ENCODE measurements around the gene RIOX2. TPM values are rescaled to one million over a fixed set of nuclear protein-coding genes. Genes with fewer than 3 reads are reported as not detected.
A peak's percentile ranks its signal among the peaks of the same experiment; 100 is the strongest.
"Not testable (repeated sequence)": the region's sequence is repeated elsewhere in the genome, so short reads cannot be mapped to it uniquely, and the experiment has no call there.

RIOX2 gene
- total RNA-seq, 2 donors from 2014 or later, result 22.0 to 50.2 TPM

DNA sequence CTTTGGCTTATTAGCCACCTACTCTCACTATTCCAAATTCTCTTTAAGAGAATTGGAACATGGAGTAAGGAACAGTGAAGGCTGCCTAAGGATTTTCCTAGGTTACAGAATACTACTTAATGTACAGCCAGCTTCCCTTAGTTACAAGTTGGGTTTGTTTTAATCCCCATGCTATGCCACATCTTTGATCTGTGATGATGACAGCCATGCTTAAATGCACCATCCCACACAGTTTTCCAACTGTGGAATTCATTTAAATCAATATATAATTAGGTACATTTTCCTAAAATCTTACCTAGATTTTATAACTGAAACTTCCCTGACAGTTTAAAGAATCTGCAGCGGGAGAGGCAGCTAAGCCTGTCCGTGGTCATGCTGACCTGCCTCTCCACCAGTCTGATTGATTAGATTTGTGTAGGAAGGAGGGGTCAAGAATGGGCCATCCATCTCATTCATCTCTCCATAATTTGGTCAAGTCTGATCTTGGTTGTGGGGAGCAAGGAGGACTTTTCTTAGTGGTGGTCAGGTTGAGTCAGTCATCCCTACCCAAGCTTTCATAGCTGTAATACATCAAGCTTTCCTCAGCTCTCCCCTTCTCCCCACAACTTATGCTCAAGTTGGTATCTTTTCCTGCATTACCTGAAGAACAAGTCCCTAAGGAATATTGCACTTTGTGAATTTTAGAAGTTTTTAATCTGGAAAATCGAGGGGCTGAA lies 37.1 kb downstream of the RIOX2 start:
- H3K4me3 Mint-ChIP-seq, result no peak overlapping the region
- DNase-seq (ENCODE audit: low spot score), result no peak
- no peaks in the 10 kb centered on the region for H3K9me3 Mint-ChIP-seq
- no peak for ATAC-seq
- H3K27me3 Mint-ChIP-seq, result peaks cover 9% of the 10 kb centered on the region in 2 donors
- no peaks in the 10 kb centered on the region for H3K4me1 Mint-ChIP-seq (ENCODE audit: low read depth in 2 of 2)
- H3K36me3 Mint-ChIP-seq, result no peaks in the 10 kb centered on the region
- no peak overlapping the region for H3K27ac Mint-ChIP-seq

DNA sequence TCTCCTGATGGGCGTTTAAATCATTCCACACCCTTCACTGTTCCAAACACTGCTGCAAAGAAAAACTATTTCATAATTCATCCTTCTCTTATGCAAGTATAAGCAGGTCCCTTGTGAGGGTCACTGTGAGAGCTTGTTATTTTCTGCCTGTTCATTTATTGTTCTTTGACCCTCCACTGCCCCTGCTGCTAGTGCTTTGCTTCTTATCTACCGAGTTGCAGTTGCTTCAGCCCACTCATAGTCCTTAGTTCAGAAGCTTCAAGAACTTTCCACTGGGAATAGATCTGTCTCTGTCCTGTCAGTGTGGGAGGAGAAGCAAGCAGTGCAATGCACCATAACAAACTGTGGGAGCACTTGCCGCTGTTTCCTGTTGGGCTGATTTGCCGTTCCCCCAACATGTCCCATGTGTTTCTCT lies 39.8 kb downstream of the RIOX2 start:
- DNase-seq (ENCODE audit: low spot score) (no peak), ATAC-seq (no peak)
- Mint-ChIP-seq H3K27ac (no peak overlapping the region), H3K9me3 (no peaks in the 10 kb centered on the region), H3K36me3 (no peaks in the 10 kb centered on the region), H3K4me3 (no peak overlapping the region), H3K27me3 (peaks cover 9 to 11% of the 10 kb centered on the region in 2 donors), H3K4me1 (ENCODE audit: low read depth in 2 of 2) (no peaks in the 10 kb centered on the region)

GRCh38 chr3:97931218-97931617 lies 41.0 kb downstream of the RIOX2 start:
- H3K9me3 Mint-ChIP-seq, result no peaks in the 10 kb centered on the region
- no peak for ATAC-seq
- H3K36me3 Mint-ChIP-seq, result no peaks in the 10 kb centered on the region
- no peaks in the 10 kb centered on the region for H3K4me1 Mint-ChIP-seq (ENCODE audit: low read depth in 2 of 2)
- no peak overlapping the region for H3K27ac Mint-ChIP-seq
- H3K4me3 Mint-ChIP-seq, result no peak overlapping the region
- no peak for DNase-seq (ENCODE audit: low spot score)
- peaks cover 9 to 11% of the 10 kb centered on the region in 2 donors for H3K27me3 Mint-ChIP-seq

GRCh38 chr3:97930018-97930417 lies 42.2 kb downstream of the RIOX2 start:
- Mint-ChIP-seq H3K9me3 (no peaks in the 10 kb centered on the region), H3K36me3 (no peaks in the 10 kb centered on the region), H3K27me3 (peaks cover 9 to 11% of the 10 kb centered on the region in 2 donors), H3K4me1 (ENCODE audit: low read depth in 2 of 2) (no peaks in the 10 kb centered on the region), H3K4me3 (no peak overlapping the region), H3K27ac (no peak overlapping the region)
- DNase-seq (ENCODE audit: low spot score) (no peak), ATAC-seq (no peak)

- no peak for ATAC-seq
- Mint-ChIP-seq H3K4me1 (ENCODE audit: low read depth in 2 of 2) (no peaks in the 10 kb centered on the region), H3K9me3 (no peaks in the 10 kb centered on the region), H3K4me3 (no peak overlapping the region), H3K27me3 (peaks cover 9 to 11% of the 10 kb centered on the region in 2 donors), H3K36me3 (no peaks in the 10 kb centered on the region), H3K27ac (no peak overlapping the region)
- no peak for DNase-seq (ENCODE audit: low spot score)
Observed at GRCh38 chr3:97928986-97929385, 43.2 kb downstream of the RIOX2 start.

GRCh38 chr3:97927704-97928103 lies 44.5 kb downstream of the RIOX2 start:
- H3K4me1 Mint-ChIP-seq (ENCODE audit: low read depth in 2 of 2), result no peaks in the 10 kb centered on the region
- no peaks in the 10 kb centered on the region for H3K36me3 Mint-ChIP-seq
- no peak for ATAC-seq
- no peak for DNase-seq (ENCODE audit: low spot score)
- peaks cover 9 to 11% of the 10 kb centered on the region in 2 donors for H3K27me3 Mint-ChIP-seq
- H3K27ac Mint-ChIP-seq, result no peak overlapping the region
- no peaks in the 10 kb centered on the region for H3K9me3 Mint-ChIP-seq
- H3K4me3 Mint-ChIP-seq, result no peak overlapping the region

DNA sequence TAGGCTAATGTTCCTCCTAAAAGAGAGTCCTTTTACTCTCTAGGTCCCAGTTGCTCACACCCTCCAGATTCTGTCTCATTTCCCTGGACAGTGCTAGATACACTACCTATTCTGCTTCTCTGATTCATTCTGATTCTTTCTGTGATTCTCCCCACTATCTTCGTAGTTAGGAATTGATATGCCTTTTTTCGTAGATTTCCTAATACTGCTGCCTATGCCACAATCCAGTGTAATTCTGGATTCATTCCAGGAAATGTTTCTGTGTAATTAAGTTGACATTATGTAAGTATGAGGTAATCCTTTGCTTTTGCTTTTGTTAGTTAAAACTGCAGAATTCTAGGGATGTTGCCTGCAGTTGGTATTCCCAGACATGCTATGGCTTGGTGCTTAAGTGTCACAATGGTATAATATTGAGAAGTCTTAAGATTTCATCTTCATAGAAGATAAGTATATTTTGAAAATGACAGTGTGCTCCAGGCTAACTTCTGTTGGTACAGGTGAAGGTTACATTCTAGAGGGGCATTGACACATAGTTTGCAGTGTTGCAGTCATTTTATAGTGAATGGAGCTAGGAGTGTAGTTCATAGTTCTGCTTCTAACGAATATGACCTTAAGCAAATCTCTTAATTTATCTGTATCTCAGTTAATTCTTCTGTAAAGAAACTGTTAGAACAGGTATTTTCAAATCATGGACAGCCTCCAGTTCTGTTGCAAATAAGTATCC lies 54.3 kb downstream of the RIOX2 start:
- Mint-ChIP-seq H3K36me3 (no peaks in the 10 kb centered on the region), H3K4me1 (ENCODE audit: low read depth in 2 of 2) (no peaks in the 10 kb centered on the region), H3K9me3 (no peaks in the 10 kb centered on the region), H3K27me3 (peaks cover 8 to 15% of the 10 kb centered on the region in 2 donors), H3K27ac (no peak overlapping the region), H3K4me3 (no peak overlapping the region)
- DNase-seq (ENCODE audit: low spot score), result no peak
- ATAC-seq, result no peak

DNA sequence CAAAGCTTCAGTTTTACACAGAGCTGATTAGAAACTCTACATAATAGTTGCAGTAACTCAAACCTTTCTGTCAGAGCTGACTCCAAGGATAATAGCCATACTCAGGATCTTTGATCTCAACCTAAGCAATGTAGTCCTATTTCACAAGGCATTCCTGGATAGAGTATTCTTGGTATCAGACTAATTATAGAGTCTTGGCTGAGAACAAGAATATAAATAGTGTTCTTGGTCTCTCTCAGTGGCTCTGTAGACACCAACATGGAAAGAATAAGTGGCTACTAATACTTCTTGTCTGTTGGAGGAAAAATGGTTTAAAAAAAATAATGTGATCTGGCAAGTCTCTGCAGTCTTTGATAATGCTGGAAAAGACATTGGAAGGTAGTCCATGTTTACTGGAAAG lies 55.7 kb downstream of the RIOX2 start:
- Mint-ChIP-seq H3K9me3 (no peaks in the 10 kb centered on the region), H3K4me3 (no peak overlapping the region), H3K27me3 (peaks cover 8% of the 10 kb centered on the region in 2 donors), H3K4me1 (ENCODE audit: low read depth in 2 of 2) (peaks cover 1 to 2% of the 10 kb centered on the region in 2 donors), H3K27ac (no peak overlapping the region), H3K36me3 (no peaks in the 10 kb centered on the region)
- DNase-seq (ENCODE audit: low spot score) (no peak), ATAC-seq (no peak)

DNA sequence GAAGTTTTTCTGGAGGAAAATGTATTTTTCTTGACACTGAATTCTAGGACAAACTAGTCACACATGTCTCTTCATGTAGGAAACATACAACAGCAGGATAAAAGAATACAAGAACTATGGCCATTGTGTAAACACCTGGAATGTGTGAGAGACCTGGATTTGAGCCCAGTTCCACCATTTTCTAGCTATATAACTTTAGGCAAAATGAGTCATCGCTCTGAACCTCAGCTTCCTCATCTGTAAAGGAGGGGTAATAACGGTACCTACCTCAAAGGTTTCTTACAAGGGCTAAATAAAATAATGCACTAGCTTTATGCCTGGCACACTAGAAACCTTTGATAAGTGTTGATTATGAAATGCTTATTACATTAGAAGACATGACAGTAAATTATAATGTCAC lies 57.8 kb downstream of the RIOX2 start:
- H3K9me3 Mint-ChIP-seq, result no peaks in the 10 kb centered on the region
- ATAC-seq (no peak), DNase-seq (ENCODE audit: low spot score) (no peak)
- no peak overlapping the region for H3K4me3 Mint-ChIP-seq
- H3K36me3 Mint-ChIP-seq, result no peaks in the 10 kb centered on the region
- H3K4me1 Mint-ChIP-seq (ENCODE audit: low read depth in 2 of 2), result peaks cover 9 to 13% of the 10 kb centered on the region in 2 donors
- H3K27ac Mint-ChIP-seq, result no peak overlapping the region
- peaks cover 0 to 6% of the 10 kb centered on the region in 2 donors for H3K27me3 Mint-ChIP-seq

DNA sequence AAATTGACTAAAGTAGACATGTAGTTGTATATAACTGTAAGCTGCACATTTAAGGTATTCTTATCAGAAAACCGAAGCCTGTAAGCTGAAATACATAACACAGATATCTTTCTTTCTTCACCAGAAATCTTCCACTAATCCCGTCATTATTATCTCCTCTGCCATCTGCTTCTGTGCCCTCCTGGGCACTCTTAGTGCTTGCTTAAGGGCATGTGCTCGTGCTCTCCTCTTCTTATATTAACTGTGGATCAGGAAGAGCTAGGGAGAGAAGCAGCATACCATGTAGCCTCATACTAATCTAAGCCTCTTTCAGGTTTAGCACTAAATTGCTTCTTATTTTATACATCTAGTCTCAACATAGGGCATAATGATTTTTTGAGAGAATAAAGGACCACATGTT lies 60.8 kb downstream of the RIOX2 start:
- Mint-ChIP-seq H3K9me3 (no peaks in the 10 kb centered on the region), H3K27ac (no peak overlapping the region), H3K36me3 (no peaks in the 10 kb centered on the region), H3K27me3 (peaks cover 0 to 4% of the 10 kb centered on the region in 2 donors), H3K4me3 (peak overlapping the region; percentile 2), H3K4me1 (ENCODE audit: low read depth in 2 of 2) (peaks cover 9 to 13% of the 10 kb centered on the region in 2 donors)
- DNase-seq (ENCODE audit: low spot score) (no peak), ATAC-seq (no peak)

DNA sequence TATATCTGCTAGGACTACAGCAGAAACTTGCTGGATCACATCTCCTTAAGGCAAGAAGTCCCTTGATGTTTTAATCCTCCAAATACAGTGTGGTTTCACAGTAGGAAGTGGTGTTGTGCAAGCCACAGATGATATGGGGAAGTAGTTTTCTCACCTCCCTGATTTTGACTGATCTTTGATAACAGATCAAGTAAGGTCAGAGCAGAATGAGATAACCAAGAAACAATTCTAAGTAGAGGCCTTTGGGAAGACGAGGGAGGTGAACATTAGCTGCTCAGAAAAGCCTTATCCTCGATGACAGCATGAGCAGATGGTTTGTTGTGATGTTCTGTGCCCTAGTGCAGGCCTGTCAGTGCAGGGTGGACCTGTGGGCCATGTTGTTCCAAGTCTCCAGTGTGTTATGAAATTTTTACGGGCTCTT lies 61.3 kb downstream of the RIOX2 start:
- ATAC-seq (peak; percentile 56 to 66), DNase-seq (ENCODE audit: low spot score) (no peak)
- Mint-ChIP-seq H3K4me1 (ENCODE audit: low read depth in 2 of 2) (peaks cover 9 to 13% of the 10 kb centered on the region in 2 donors), H3K27me3 (peaks cover 0 to 4% of the 10 kb centered on the region in 2 donors), H3K9me3 (no peaks in the 10 kb centered on the region), H3K4me3 (peak overlapping the region; percentile 62), H3K27ac (peak overlapping the region; percentile 7 to 76), H3K36me3 (no peaks in the 10 kb centered on the region)

DNA sequence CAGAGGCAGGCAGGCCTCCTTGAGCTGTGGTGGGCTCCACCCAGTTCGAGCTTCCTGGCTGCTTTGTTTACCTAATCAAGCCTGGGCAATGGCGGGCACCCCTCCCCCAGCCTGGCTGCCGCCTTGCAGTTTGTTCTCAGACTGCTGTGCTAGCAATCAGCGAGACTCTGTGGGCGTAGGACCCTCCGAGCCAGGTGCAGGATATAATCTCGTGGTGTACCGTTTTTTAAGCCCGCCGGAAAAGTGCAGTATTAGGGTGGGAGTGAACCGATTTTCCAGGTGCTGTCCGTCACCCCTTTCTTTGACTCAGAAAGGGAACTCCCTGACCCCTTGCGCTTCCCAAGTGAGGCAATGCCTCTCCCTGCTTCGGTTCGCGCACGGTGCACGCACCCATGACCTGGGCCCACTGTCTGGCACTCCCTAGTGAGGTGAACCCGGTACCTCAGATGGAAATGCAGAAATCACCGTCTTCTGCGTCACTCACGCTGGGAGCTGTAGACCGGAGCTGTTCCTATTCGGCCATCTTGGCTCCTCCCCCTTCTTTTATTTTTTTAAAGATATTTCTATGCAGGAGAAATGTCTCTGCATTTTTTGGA lies 61.9 kb downstream of the RIOX2 start:
- not testable (repeated sequence) for H3K9me3 Mint-ChIP-seq; DNase-seq (ENCODE audit: low spot score); H3K27me3 Mint-ChIP-seq; H3K36me3 Mint-ChIP-seq; ATAC-seq
- Mint-ChIP-seq H3K4me3 (peak overlapping the region; percentile 62), H3K4me1 (ENCODE audit: low read depth in 2 of 2) (peaks cover 9 to 13% of the 10 kb centered on the region in 2 donors), H3K27ac (peak overlapping the region; percentile 7 to 76)

DNA sequence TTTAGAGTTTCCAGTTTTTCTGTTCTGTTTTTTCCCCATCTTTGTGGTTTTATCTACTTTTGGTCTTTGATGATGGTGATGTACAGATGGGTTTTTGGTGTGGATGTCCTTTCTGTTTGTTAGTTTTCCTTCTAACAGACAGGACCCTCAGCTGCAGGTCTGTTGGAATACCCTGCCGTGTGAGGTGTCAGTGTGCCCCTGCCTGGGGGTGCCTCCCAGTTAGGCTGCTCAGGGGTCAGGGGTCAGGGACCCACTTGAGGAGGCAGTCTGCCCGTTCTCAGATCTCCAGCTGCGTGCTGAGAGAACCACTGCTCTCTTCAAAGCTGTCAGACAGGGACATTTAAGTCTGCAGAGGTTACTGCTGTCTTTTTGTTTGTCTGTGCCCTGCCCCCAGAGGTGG lies 62.4 kb downstream of the RIOX2 start:
- not testable (repeated sequence) for H3K9me3 Mint-ChIP-seq; H3K36me3 Mint-ChIP-seq; H3K27me3 Mint-ChIP-seq; ATAC-seq; H3K27ac Mint-ChIP-seq; DNase-seq (ENCODE audit: low spot score)
- peak overlapping the region; percentile 62 for H3K4me3 Mint-ChIP-seq
- H3K4me1 Mint-ChIP-seq (ENCODE audit: low read depth in 2 of 2), result peaks cover 9 to 13% of the 10 kb centered on the region in 2 donors

All from natural killer cell treated with Interleukin-12 subunit alpha and Interleukin-12 subunit beta and Interleukin-15 and Interleukin-18, amount 100 ng/mL, for 72 hours (primary cell).